HG03575 (cell line): ENCODE data around the gene ADAMTS9.

ENCODE experiments used
- ATAC-seq: cut with Tn5 transposase; IDR thresholded peaks from one replicate; pipeline ENCODE4 v1.9.1; 2021; ENCODE audit not compliant: unreplicated experiment, insufficient number of reproducible peaks, low FRiP score; ENCODE audit errors: extremely low read depth

Gene ADAMTS9

DNA sequence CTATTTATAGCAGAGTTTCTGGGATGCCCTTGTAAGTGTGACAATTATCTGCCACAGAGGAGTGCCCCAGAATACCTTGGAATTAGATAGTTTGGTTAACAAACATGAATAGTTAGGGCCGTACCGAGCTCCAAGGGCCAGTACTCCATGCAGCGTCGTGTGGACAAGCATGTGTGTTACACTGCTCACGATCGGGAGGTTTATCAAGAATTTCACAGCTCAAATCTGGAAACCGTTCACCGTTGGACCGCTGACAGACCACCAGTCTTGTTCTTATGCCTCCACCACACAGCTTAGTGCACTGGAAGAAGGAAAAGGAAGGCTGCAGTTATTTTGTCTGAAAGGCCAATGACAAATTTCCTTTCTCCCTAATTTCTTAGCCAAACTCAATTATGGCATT lies 93.7 kb downstream of the ADAMTS9 start:
- ATAC-seq, result no peak

DNA sequence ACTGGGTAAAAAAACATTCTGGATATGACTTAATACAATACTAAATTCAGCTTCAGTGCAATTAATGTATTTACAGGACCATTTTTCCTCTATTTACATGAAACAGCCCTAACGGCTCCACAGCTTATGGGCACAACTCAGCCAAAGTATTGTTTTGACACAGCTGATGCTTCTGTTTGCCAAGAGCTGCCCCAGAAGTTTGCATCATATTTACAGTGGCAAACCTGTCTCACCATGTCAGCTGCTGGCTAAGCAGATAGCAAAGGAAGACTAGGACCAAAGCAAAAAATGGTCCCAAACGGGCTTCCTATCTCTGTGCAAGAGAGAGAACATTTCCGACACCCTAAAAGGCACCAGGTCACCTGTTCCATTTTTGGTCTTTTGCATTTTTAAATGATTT lies 94.5 kb downstream of the ADAMTS9 start:
- ATAC-seq, result no peak

DNA sequence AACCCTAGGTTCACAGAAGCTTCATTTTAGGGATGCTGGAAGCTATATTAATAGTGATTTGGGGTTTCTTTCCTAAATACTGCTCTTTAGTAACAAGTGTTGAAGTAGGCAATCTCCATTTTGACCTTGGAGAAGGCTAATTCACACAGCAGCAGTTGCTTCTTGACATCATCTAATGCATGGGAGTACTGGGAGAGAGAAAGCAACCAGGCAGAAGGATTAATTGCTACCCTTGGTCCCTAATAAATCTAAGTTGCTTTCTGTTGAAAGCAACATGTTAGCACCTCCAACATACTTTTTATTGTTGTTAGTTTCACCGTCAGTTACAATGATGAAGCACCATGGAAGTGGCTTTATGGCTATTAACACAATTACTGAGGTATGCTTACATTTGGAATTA lies 96.2 kb downstream of the ADAMTS9 start:
- ATAC-seq, result no peak

GRCh38 chr3:64588380-64588779 lies 99.4 kb downstream of the ADAMTS9 start:
- ATAC-seq, result no peak

GRCh38 chr3:64586952-64587351 lies 100.8 kb downstream of the ADAMTS9 start:
- no peak for ATAC-seq

DNA sequence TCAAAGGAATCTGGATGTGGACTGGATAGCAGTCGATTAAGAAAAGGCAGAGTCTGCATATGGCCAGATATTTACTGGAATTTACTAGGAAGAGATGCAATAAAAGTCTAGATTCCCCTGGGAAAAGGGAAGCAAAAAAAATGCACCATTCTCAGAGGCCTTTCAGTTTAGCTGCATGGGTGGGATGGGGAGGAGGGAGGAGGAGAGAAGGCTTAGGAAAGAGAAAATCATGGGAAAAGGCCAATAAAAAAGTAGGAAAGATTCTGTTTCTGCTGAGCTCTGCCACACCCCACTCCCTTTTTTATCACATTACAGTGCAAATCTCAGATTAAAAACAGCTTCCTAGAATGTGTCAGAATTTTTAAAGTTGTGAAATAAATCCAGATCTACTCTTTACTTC lies 103.6 kb downstream of the ADAMTS9 start:
- no peak for ATAC-seq

DNA sequence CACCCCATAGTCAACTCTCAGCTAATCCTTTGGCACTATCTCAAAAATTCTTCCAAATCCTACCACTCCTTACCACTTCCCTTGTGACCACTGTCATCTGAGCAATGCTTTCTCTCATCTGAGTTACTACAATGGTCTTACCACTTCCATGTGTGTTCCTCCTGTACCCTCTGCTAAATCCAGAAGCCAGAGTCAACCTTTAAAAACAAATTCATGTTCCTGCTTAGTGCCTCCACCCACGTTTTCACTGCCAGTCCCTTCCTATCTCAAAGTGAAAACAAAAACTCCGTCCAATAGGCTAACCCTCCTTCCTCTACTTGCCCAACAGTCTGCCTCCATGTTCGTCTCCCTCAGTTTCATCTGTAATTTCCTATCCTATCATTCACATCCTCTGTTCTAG lies 109.0 kb downstream of the ADAMTS9 start:
- ATAC-seq, result no peak

GRCh38 chr3:64578062-64578770 lies 109.6 kb downstream of the ADAMTS9 start:
- ATAC-seq, result no peak

DNA sequence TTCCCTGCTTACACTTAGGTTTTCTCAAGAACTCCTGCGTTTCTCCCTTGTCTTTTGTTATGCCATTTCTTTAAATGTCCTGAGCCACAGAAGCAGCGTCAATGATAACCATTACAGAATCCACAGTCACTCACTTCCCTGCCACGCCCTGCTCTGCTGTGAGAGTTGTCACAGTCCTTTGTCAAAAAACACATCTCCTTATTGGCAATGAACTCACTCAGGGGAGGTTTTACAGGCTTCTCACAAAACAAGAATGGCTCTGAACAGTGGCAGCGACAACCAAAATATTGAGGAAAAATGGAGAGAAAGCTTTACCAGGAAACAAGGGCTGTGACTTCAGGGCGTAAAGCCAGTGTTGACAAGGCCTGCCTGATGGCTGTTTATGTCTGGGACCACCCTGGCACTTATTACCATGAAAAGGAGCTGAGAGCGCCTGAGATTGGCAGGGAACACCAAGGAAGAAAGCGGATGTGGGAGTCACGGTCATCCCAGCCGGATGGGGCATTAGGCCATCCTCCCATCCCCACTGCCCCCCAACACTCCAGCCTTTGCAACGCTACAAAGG lies 111.5 kb downstream of the ADAMTS9 start:
- ATAC-seq, result no peak

DNA sequence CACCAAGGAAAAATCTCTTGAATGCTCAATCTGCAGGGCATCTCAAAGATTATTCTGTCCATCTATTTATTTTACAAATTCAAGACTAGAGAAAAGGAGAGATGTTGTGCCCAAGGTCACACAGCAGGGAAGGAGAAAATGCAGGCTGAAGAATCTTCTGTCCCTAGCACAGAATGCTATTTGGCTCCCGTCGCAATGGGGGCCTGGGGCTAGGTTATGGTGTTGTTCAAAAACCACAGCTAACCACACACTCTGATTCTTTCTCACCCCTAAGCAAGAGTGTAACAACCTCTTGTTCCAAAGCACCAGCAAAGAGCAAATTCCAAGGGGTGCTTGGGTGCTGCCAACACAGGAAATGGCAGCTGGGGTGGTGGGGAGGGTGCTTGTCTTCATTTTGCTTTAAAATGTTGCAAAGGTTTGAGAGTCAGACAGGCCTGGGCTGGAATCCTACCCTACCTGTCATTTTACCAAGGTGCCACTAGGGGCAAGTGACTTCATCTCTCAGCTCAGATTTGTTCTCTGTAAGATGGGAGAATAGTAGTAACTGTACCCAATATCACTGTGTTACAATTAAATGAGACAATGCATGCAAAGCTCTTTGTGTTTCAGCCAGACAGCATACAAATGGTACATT lies 112.5 kb downstream of the ADAMTS9 start:
- ATAC-seq, result peak; percentile 94

DNA sequence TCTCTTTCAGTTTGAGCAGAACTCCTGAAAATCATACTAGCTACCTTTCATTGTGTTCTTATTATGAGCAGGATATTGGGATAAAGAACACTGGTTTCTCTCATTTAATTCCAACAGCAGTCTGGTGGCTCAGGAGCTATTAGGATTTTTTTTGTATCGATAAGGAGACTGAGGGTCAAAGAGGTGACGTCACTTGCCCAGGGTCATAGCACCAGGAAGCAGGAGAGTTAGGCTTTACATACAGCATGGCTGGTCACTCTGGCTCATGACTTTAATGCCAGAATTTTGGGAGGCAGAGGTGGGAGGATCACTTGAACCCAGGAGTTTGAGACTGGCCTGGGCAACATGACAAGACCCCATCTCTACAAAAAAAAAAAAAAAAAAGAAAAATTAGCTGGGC lies 113.6 kb downstream of the ADAMTS9 start:
- ATAC-seq, result no peak

DNA sequence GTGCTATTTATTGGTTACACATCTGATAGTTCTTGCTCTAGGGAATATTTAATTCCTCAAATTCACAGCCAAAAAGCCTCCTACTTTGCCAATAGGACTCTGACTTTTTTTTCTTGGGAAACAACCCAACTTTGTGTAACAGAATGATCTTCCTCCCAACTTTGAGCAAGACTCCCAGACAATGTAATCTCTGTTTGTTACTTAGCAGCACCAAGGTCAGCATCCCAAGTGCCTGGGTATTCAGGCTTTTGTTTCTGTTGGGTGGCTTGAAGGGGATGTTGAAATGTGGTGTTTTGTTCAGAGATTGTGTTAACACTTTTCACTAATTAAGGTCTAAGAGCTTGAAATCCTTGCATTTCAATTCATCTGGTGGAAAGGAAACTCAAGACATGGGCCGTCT lies 115.8 kb downstream of the ADAMTS9 start:
- no peak for ATAC-seq

- ATAC-seq, result no peak
Measured at GRCh38 chr3:64568895-64569517, 118.8 kb downstream of the ADAMTS9 start.

- no peak for ATAC-seq
Measured at GRCh38 chr3:64566859-64567258, 120.9 kb downstream of the ADAMTS9 start.

- no peak for ATAC-seq
Measured at GRCh38 chr3:64563751-64564150, 124.0 kb downstream of the ADAMTS9 start.

DNA sequence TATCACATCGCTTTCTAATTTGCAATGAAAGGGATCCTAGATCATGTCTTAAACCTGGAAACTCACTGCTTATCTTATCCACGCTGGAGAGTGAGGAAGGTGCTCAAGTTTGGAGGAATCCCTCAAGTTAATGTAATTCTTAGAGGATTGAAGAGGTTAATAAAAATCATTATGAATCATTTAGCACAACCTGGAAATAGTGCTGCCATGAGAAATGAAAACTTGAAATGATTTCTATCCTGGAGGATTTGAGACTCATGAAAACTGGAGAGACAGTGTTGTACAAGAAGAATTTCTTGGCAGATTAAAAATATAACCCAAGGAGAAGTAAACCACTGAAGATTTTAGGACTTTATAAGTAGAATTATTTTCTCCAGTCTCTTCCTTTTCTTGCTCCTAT lies 125.9 kb downstream of the ADAMTS9 start:
- ATAC-seq, result no peak

DNA sequence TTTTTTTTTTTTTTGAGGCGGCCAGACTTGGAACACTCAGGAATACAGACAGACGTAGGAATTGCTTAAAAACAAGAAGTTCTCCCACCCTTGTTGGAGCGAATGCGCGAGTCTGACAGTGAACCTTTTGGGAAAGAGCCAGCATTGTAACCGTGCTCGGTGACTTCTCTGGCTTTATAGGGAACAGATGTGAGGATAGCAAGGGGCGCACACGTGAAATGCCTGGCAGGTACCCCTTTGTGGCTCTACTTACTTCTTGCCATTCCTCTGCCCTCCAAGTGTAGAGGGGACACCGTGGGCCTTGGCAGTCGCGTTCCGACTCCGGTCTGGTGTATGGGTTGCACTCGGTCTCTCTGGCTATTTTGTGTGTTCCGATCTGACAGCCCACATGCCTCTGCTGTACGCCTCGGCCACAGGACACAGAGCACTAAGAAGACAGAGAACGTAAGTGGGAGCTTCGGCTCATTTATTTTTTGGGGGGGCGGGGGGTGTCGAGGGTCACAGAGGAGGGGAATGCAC lies 126.4 kb downstream of the ADAMTS9 start:
- no peak for ATAC-seq

DNA sequence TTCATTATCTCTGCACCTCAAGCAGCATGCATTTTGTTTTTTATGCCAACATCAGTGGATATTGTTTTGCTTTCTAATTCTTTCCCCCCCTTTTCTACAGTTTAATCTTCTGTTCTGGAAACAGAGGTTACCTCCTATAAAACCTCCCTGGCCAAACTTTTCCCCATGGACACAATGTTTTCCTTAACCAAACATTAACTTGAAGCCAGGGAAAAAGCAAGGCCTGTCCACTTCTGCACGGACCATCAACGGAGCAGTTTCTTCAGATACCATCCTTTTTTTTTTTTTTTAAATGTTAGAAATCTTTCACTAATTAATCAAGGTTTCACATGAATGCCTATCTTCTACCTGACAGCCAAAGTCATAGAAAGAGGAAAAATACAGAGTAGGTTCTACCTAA lies 127.0 kb downstream of the ADAMTS9 start:
- no peak for ATAC-seq

GRCh38 chr3:64559588-64559987 lies 128.2 kb downstream of the ADAMTS9 start:
- no peak for ATAC-seq

DNA sequence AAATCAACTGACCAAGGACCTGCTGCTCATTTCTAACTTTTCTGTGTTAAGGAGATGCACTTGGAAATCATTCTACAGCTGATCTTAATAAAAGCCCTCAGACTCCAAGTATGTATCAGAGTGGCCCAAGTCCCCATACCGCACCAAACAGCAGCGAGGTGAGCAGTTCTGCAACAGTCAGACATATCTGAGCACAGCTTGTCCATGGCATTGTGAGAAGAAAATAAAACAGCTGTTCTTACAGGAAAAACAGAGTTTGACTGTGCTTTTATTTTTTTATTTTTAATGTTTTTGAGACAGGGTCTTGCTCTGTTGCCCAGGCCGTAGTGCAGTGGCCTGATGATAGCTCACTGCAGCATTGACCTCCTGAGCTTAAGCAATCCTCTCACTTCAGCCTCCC lies 131.8 kb downstream of the ADAMTS9 start:
- ATAC-seq, result no peak
